Stimulated activated naive CD8-positive, alpha-beta T cell treated with anti-CD3 and anti-CD28 coated beads, Interleukin-15, Interleukin-2, amounts not matched to agents 100 U/mL and 50 U/mL, for 24 hours (primary cell): ENCODE measurements around the gene C1orf87.

ENCODE experiments used
- ATAC-seq: fragments of 150-1000 bp; cut with Tn5 transposase; one replicate; pipeline ENCODE4 v1.10.0; 2021
- DNase-seq: peaks from one replicate; pipeline ENCODE4 v3.0.0; 2021

The C1orf87 gene

GRCh38 chr1:59947047-59947938 is 126.3 kb downstream of the C1orf87 start:
- peak; percentile 85 for ATAC-seq
- peak; percentile 44 for DNase-seq

GRCh38 chr1:59945790-59946189 is 127.8 kb downstream of the C1orf87 start:
- DNase-seq (no peak), ATAC-seq (no peak)
